K562 (cell line): ENCODE data around the gene TMEM87B.
A peak's percentile ranks its signal among the peaks of the same experiment; 100 is the strongest.

Source experiments
- CTCF ChIP-seq, 3 experiments: IDR thresholded peaks in 2 of 3; conservative IDR thresholded peaks in 1 of 3; 2 replicates each; pipeline ENCODE4 v1.5.1; 2011 to 2012; ENCODE audit warnings: low read length in 3 of 3, mild to moderate bottlenecking in 3 of 3, control low read depth in 2 of 3, improper control_type of control experiment in 1 of 3, inconsistent platforms in 1 of 3, low read depth in 1 of 3, mixed read lengths in 1 of 3, moderate library complexity in 1 of 3; ENCODE audit not compliant: insufficient read depth in 2 of 3
- HDAC2 ChIP-seq: fragments of 450-650 bp; IDR thresholded peaks from 2 replicates; pipeline ENCODE4 v1.6.1; 2016; ENCODE audit warnings: mild to moderate bottlenecking
- STAT5A ChIP-seq: IDR thresholded peaks from 2 replicates; pipeline ENCODE4 v1.6.1; 2012; ENCODE audit warnings: low read length, inconsistent platforms, borderline replicate concordance

- TF ChIP-seq HDAC2 (no peak), STAT5A (no peak), CTCF (IDR thresholded peaks at IDR 0.05 in 2 of 3, conservative IDR thresholded peaks at IDR 0.05 in 1 of 3; ENCODE audit: insufficient read depth in 2 of 3, low read depth in 1 of 3, low read length in 3 of 3) (peak in 2 of 3 experiments; percentile 3 to 11; a peak in 1 of 6 replicates)
These were observed 111.9 kb downstream of the TMEM87B start for GRCh38 chr2:112166806-112167499.
